Measurements from ENCODE around the gene ACSS2.
A peak's percentile ranks its signal among the peaks of the same experiment; 100 is the strongest.
"Not testable (repeated sequence)": the region's sequence is repeated elsewhere in the genome, so short reads cannot be mapped to it uniquely, and the experiment has no call there.

The ACSS2 gene

GRCh38 chr20:34874094-34874654, 2.2 kb upstream of the ACSS2 start:
- peak; percentile 86 for TF ChIP-seq CTCF (IDR thresholded peaks at IDR 0.05; ENCODE audit: low read depth, low read length)
- H3K4me3 ChIP-seq (ENCODE audit: low read depth, low read length), result no peak overlapping the region

- peak overlapping the region; percentile 46 for H3K4me3 ChIP-seq (ENCODE audit: low read depth, low read length)
- TF ChIP-seq CTCF (IDR thresholded peaks at IDR 0.05; ENCODE audit: low read depth, low read length), result no peak
Measured at GRCh38 chr20:34875642-34876405, 588 bp upstream of the ACSS2 start.

- H3K4me3 ChIP-seq (ENCODE audit: low read depth, low read length), result no peak overlapping the region
- no peak for TF ChIP-seq CTCF (IDR thresholded peaks at IDR 0.05; ENCODE audit: low read depth, low read length)
Measured at GRCh38 chr20:34880215-34880850, 3.9 kb downstream of the ACSS2 start.

- not testable (repeated sequence) for H3K4me3 ChIP-seq (ENCODE audit: low read depth, low read length)
Measured at GRCh38 chr20:34880971-34881370, 4.6 kb downstream of the ACSS2 start.

- TF ChIP-seq CTCF (IDR thresholded peaks at IDR 0.05; ENCODE audit: low read depth, low read length), result no peak
- no peak overlapping the region for H3K4me3 ChIP-seq (ENCODE audit: low read depth, low read length)
Measured at GRCh38 chr20:34881689-34882088, 5.3 kb downstream of the ACSS2 start.

- H3K4me3 ChIP-seq (ENCODE audit: low read depth, low read length), result no peak overlapping the region
- TF ChIP-seq CTCF (IDR thresholded peaks at IDR 0.05; ENCODE audit: low read depth, low read length), result no peak
Measured at GRCh38 chr20:34883087-34883688, 6.8 kb downstream of the ACSS2 start.

GRCh38 chr20:34883809-34884208, 7.4 kb downstream of the ACSS2 start:
- TF ChIP-seq CTCF (IDR thresholded peaks at IDR 0.05; ENCODE audit: low read depth, low read length), result no peak
- no peak overlapping the region for H3K4me3 ChIP-seq (ENCODE audit: low read depth, low read length)

Data from WI38 (cell line).